ENCODE results near the gene NIPBL.

DNA sequence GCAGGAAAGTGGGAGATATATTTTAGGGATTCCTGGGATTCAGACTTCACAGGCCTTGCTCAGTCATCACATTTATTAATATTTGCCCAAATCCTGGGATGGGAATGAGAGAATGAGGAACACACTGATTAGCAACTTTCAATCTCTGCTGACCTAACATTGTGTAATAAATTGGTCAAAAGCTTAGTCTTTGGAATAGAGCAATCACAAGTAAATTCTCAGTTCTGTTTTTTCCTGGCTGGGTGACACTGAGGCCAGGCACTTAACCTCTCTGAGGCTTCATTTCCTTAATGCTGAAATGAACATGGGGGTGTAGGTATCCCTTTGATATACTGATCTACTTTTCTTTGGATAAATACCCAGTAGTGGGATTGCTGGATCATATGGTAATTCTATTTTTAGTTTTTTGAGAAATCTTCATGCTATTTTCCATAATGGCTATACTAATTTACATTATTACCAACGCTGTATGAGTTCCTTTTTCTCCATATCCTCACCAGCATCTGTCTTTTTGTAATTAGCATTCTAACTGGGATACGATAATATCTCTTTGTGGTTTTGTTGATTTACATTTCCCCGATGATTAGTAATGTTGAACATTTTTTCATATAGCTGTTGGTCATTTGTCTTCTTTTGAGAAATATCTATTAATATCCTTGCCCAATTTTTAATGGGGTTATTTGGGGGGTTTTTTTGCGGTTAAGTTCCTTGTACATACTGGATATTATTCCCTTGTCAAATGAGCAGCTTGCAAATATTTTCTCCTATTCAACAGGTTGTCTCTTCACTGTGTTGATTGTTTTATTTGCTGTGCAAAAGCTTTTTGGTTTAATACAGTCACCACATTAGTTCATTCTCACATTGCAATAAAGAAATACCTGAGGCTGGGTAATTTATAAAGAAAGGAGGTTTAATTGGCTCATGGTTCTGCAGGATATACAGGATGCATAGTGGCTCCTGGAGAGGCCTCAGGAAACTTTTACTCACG, 36.8 kb upstream of the NIPBL start:
- TF ChIP-seq EZH2 (IDR thresholded peaks at IDR 0.05; ENCODE audit: low read length, missing control alignments): no peak
- TF ChIP-seq, protein P1, sequence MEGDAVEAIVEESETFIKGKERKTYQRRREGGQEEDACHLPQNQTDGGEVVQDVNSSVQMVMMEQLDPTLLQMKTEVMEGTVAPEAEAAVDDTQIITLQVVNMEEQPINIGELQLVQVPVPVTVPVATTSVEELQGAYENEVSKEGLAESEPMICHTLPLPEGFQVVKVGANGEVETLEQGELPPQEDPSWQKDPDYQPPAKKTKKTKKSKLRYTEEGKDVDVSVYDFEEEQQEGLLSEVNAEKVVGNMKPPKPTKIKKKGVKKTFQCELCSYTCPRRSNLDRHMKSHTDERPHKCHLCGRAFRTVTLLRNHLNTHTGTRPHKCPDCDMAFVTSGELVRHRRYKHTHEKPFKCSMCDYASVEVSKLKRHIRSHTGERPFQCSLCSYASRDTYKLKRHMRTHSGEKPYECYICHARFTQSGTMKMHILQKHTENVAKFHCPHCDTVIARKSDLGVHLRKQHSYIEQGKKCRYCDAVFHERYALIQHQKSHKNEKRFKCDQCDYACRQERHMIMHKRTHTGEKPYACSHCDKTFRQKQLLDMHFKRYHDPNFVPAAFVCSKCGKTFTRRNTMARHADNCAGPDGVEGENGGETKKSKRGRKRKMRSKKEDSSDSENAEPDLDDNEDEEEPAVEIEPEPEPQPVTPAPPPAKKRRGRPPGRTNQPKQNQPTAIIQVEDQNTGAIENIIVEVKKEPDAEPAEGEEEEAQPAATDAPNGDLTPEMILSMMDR (conservative IDR thresholded peaks at IDR 0.05 in 1 of 2, IDR thresholded peaks at IDR 0.05 in 1 of 2; ENCODE audit: low read depth in 1 of 2, low read length in 2 of 2): no peak
